HG02870 (cell line): ENCODE measurements around the gene CDKN2B-AS1.
"Not testable (repeated sequence)": the region's sequence is repeated elsewhere in the genome, so short reads cannot be mapped to it uniquely, and the experiment has no call there.

Source experiments
- ATAC-seq: cut with Tn5 transposase; IDR thresholded peaks from one replicate; pipeline ENCODE4 v1.9.1; 2021; ENCODE audit warnings: mild to moderate bottlenecking, moderate library complexity; ENCODE audit not compliant: unreplicated experiment

CDKN2B-AS1 gene

GRCh38 chr9:22041344-22041743, 46.8 kb downstream of the CDKN2B-AS1 start:
- ATAC-seq: no peak

- no peak for ATAC-seq
Measured at GRCh38 chr9:22041775-22042174, 47.2 kb downstream of the CDKN2B-AS1 start.

- no peak for ATAC-seq
Measured at GRCh38 chr9:22043928-22044327, 49.3 kb downstream of the CDKN2B-AS1 start.

GRCh38 chr9:22044583-22044982, 50.0 kb downstream of the CDKN2B-AS1 start:
- no peak for ATAC-seq

GRCh38 chr9:22045423-22045822, 50.8 kb downstream of the CDKN2B-AS1 start:
- ATAC-seq: no peak

- no peak for ATAC-seq
Measured at GRCh38 chr9:22046243-22046885, 51.8 kb downstream of the CDKN2B-AS1 start.

GRCh38 chr9:22047596-22047995, 53.0 kb downstream of the CDKN2B-AS1 start:
- ATAC-seq: no peak

GRCh38 chr9:22049411-22049810, 54.8 kb downstream of the CDKN2B-AS1 start:
- ATAC-seq: no peak

- ATAC-seq: no peak
Measured at GRCh38 chr9:22050924-22051323, 56.3 kb downstream of the CDKN2B-AS1 start.

GRCh38 chr9:22052376-22052945, 57.9 kb downstream of the CDKN2B-AS1 start:
- no peak for ATAC-seq

- no peak for ATAC-seq
Measured at GRCh38 chr9:22053178-22053577, 58.6 kb downstream of the CDKN2B-AS1 start.

GRCh38 chr9:22054076-22054475, 59.5 kb downstream of the CDKN2B-AS1 start:
- no peak for ATAC-seq

GRCh38 chr9:22054529-22054928, 59.9 kb downstream of the CDKN2B-AS1 start:
- no peak for ATAC-seq

- ATAC-seq: no peak
Measured at GRCh38 chr9:22055090-22055489, 60.5 kb downstream of the CDKN2B-AS1 start.

- ATAC-seq: no peak
Measured at GRCh38 chr9:22056402-22056801, 61.8 kb downstream of the CDKN2B-AS1 start.

- not testable (repeated sequence) for ATAC-seq
Measured at GRCh38 chr9:22057972-22058371, 63.4 kb downstream of the CDKN2B-AS1 start.

- ATAC-seq: no peak
Measured at GRCh38 chr9:22060831-22061383, 66.3 kb downstream of the CDKN2B-AS1 start.

GRCh38 chr9:22064957-22065356, 70.4 kb downstream of the CDKN2B-AS1 start:
- no peak for ATAC-seq

- no peak for ATAC-seq
Measured at GRCh38 chr9:22065431-22066200, 71.0 kb downstream of the CDKN2B-AS1 start.

- no peak for ATAC-seq
Measured at GRCh38 chr9:22067196-22067595, 72.6 kb downstream of the CDKN2B-AS1 start.

GRCh38 chr9:22068369-22068768, 73.8 kb downstream of the CDKN2B-AS1 start:
- ATAC-seq: no peak

GRCh38 chr9:22073349-22073748, 78.8 kb downstream of the CDKN2B-AS1 start:
- ATAC-seq: no peak
